Erythroblast (primary cell): ENCODE data around the gene NFKB2.

Experiments used
- GATA1 ChIP-seq: IDR thresholded peaks from 2 replicates; pipeline ENCODE4 v1.6.1; 2011; ENCODE audit warnings: low read depth, mild to moderate bottlenecking, control low read depth, low read length, moderate library complexity
- POLR2A ChIP-seq: IDR thresholded peaks from 2 replicates; pipeline ENCODE4 v1.6.1; 2011; ENCODE audit warnings: mild to moderate bottlenecking, low read length

GRCh38 chr10:102450374-102451104 lies 55.0 kb downstream of the NFKB2 start:
- TF ChIP-seq POLR2A: peak; percentile 86
- TF ChIP-seq GATA1: no peak
